GM12801 (cell line): ENCODE data around the gene SMC4.

Experiments used
- CTCF ChIP-seq: IDR thresholded peaks from one replicate; pipeline ENCODE4 v1.5.1; 2011; ENCODE audit warnings: control low read depth; ENCODE audit not compliant: insufficient read length; ENCODE audit errors: extremely low read depth

Gene SMC4

GRCh38 chr3:160481856-160482255 lies 82.4 kb downstream of the SMC4 start:
- TF ChIP-seq CTCF, result no peak

GRCh38 chr3:160482796-160483195 lies 83.3 kb downstream of the SMC4 start:
- no peak for TF ChIP-seq CTCF
